Adipose tissue (tissue), 3 donors: Measurements from ENCODE around the gene RNF5. TPM values are rescaled to one million over a fixed set of nuclear protein-coding genes. Genes with fewer than 3 reads are reported as not detected.
"Not testable (repeated sequence)": the region's sequence is repeated elsewhere in the genome, so short reads cannot be mapped to it uniquely, and the experiment has no call there.

ENCODE experiments used
- H3K27ac ChIP-seq: one replicate; pipeline ENCODE4 v1.5.1; 2013; ENCODE audit warnings: low read depth, low read length
- WGBS, 3 donors: extraction: QIAGEN DNeasy Blood & Tissue Kit; methylation state at CpG; one replicate each; pipeline ENCODE4 v1.1.7; 2013; 5-methylcytosine and 5-hydroxymethylcytosine counted together
- polyA plus RNA-seq, 3 donors: library from polyadenylated mRNA; stranded (reverse); fragments of 200-250 nt; gene quantifications; one replicate each; pipeline ENCODE4 v1.2.3, GENCODE V29; 2013
- donor health status: healthy with polysubstance abuse.
- donor health status: Bipolar disorder and iron deficiency.
- donor health status: healthy.

The RNF5 gene, protein sequence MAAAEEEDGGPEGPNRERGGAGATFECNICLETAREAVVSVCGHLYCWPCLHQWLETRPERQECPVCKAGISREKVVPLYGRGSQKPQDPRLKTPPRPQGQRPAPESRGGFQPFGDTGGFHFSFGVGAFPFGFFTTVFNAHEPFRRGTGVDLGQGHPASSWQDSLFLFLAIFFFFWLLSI
- polyA plus RNA-seq: 10 to 100 TPM; 37.7 to 82.3 (median 49.6) TPM

DNA sequence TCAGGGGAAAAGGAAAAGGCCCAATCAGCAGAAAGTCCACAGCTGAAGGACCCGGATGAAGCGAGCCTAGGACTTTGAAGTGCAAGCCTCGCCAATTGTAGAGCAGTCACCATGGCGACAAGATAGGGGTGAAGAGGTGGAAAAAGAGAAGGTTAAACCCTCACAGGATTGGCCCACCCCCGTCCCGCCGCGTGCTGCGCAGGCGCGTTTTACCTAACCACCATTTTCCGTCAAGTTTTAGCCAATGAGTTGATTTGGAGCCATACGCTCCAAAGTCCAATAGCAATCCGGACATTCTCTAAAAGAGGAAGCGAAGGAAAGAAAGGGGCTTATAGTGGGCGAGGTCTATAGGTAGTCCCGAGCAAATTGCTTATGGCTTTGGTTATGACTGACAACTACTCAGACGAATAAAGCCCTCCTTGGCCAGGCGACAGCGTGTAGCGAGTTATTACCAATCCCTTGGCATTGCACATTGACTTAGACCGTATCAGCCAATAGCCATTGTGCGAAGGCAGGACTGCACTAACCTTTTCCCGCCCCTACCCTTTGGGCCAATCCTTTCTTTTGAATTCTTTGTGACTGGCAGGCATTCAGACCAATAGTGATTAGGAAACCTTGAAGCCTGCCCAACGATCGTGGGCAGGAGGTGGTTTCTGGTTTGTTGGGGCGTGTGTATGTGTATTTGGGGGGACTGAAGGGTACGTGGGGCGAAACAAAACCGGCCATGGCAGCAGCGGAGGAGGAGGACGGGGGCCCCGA lies at the start of gene RNF5:
RNF5 (plus strand) TSS at position 618 of the 759 bp plus-strand sequence; CDS start at position 725, 107 bp downstream.
- 0 to 1% (median 0%) methylated on average over 33 of the region's 33 CpGs for WGBS, 3 donors
- H3K27ac ChIP-seq: peak within 1 kb of the TSS; percentile 51

DNA sequence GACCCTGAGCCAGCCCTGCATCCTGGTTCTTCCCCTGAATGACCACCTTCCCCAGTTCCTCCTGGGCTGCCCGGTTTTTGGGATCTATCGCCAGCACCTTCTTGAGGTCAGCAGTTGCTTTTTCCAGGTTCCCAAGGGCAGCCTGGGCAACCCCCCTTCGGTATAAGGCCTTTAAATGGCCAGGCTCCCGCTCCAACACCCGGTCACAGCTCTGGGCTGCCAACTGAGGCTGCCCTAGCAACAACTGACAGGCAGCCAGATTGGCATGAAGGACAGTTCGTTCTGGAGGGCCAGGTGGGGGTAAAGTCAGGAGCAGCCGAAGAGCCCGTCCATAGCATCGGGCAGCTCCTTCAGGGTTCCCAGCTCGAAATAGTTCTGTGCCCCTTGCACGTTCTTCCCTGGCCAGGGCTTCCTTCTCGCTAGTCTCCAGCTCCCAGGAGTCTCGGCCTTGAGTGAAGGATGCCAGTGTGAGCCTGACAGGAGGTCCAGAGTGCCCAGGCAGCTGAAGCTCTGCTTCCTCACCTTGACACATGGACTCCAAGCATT lies 49.4 kb upstream of the RNF5 start:
- WGBS, 3 donors: 73 to 86% (median 85%) methylated on average over 13 of the region's 13 CpGs
- H3K27ac ChIP-seq: no peak overlapping the region

DNA sequence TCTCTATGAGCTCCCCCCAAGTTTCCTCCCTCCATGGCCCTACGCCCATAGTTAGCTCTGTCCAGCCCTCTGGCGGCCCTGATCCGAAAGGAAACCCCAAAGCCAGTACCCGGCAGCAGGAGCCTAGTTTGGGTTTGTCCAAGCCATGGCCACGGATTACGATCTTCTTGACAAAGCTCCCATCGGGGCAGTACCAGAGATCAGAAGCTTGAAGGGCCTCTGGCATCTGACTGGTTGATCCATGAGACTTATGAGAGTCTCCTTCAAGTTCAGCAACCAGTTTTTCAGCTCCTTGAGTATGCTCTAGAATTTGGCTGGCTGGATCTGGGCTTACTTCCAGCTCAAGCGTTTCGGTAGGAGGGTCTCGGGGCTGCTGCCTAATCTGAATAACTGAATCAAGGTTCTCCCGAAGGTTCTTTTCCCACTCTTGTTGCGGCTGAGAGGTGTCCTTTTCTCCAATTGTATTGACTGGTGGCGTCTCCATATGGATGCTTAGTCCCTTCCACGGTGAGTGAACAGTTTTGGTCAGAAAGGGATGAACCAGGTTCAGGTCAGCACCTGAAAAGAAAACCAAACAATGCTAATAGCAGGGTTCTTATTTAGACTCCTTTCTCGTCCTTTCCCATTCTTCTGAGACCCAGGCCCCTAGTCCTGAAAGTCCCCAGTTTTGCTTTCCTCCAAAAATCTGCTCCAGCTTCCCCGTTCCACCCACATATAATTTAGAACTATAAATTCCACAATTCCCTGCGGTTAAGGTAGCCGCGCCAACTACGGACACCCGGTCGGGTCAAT lies 48.7 kb upstream of the RNF5 start:
- peak overlapping the region; percentile 19 for H3K27ac ChIP-seq
- WGBS, 3 donors: 26 to 34% (median 32%) methylated on average over 22 of the region's 22 CpGs

DNA sequence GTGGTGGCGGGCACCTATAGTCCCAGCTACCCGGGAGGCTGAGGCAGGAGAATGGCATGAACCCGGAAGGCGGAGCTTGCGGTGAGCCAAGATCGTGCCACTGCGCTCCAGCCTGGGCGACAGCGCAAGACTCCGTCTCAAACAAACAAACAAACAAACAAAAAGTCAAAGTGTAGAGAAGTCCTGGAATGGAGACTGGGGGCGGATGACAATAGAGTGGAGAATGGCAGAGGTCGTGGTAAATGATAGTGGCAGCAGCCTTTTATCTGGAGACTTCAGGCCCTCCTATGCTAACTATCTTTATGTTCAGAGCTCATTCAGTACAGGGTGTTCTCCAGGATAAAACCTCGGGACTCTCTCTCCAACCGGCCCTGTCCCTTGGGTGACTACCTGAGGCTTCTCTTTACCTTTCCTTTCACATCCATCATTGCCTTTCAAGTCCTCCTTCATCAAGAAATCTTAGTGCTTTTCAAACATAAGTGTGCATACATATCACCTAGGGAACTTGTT lies 46.7 kb upstream of the RNF5 start:
- H3K27ac ChIP-seq: no peak overlapping the region
- WGBS, 3 donors: 81 to 93% (median 92%) methylated on average over 14 of the region's 14 CpGs

DNA sequence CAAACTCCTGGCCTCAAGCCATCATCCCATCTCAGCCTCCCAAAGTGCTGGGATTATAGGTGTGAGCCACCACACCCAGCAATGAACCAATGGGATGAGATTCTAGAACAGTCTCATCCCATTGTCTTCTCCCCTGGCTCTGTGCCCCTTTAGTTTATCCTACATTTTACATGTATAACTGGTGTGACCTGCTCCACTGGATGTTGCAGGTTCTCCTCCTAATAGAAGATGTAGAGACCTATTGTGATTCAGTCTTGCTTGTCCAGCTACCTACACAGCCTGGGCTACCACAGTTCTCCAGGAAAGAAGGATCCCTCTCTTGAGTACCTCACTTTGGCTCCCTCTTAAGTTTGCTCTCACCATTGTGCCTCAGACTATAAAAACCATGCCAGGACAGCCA lies 46.1 kb upstream of the RNF5 start:
- no peak overlapping the region for H3K27ac ChIP-seq

DNA sequence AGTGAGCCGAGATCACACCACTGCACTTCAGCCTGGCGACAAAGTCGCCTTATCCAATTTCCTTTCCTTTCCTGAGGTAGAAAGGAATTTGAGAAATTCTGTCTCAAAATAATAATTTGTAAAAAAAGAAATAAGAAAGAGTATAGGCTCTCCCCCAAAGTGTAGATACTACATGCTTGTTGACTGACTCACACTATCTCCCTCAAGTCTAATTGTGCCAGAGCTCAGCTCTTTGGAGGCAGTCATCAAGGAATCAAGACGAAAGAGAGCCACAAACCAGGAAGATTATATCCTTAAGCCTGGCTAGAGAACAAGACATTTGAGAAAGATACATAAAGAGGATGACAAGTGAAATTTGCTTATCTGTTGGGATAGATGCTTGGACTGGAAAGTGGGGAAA lies 44.4 kb upstream of the RNF5 start:
- WGBS, 3 donors: 77 to 82% (median 81%) methylated on average over 4 of the region's 4 CpGs
- H3K27ac ChIP-seq: no peak overlapping the region

DNA sequence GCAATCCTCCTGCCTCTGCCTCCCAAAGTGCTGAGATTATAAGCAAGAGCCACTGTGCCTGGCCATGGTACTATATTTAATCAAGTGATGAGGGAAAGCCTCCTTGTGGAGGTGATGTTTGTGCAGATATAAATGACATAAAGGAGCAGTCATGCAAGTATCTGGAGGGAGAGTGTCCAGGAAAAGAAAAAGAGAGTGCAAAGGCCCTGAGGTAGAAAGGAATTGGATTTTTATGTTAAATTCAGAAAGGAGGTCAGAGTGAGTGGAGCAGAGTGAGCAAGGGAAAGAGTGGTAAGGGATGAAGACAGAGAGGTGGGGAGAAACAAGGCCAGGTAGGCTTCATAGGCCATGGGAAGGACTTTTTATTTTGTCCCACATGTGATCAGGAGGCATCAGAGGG lies 40.8 kb upstream of the RNF5 start:
- no peak overlapping the region for H3K27ac ChIP-seq

DNA sequence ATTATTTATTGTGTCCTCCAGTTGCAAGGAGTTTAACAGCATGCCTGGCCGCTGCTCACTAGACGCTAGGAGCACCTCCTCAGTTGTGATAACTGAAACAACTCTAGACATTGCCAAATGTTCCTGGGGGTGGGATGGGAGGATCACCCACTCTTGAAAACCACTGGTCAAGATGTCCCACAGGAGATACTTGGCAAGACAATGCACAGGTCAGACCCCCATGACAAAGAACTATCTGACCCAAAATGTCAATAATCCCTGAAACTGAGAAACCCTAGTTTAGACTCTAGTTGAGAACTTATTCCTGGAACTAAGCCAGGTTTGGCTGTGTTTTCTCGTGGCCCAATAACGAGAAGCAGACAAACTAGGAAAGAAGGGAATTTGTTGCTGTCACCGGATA lies 38.6 kb upstream of the RNF5 start:
- no peak overlapping the region for H3K27ac ChIP-seq
- 66 to 73% (median 67%) methylated on average over 5 of the region's 5 CpGs for WGBS, 3 donors

DNA sequence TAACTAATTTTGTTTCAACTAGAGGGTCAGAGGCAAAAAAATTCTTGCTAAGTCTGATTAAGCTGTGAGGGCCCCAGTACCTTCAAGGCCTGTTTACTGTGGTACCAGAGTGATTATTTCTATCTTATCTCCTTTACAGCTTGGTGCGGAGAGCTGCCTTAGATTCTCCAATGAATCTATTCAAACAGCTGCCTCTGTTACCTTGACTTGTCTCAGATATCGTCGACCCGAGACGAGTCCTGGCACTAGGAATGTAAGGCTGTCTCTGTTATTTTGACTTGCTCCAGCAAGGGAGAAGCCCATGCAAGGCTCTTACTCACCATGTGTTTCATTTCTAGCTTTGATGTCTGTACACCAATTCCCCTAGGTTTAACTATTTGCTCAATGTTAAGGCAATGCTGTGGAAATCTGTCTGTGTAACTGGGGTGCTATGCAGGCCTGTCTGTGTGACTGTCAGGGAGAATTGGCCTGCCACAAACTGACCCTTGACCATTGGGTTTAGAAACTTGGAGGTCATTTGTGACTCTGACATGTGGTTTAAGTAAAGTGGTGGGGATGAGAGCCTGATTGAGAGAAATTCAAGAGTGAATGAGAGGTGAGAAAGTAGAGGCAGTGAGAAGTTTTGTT lies 37.7 kb upstream of the RNF5 start:
- WGBS, 3 donors: 32 to 68% (median 66%) methylated on average over 5 of the region's 5 CpGs
- no peak overlapping the region for H3K27ac ChIP-seq

DNA sequence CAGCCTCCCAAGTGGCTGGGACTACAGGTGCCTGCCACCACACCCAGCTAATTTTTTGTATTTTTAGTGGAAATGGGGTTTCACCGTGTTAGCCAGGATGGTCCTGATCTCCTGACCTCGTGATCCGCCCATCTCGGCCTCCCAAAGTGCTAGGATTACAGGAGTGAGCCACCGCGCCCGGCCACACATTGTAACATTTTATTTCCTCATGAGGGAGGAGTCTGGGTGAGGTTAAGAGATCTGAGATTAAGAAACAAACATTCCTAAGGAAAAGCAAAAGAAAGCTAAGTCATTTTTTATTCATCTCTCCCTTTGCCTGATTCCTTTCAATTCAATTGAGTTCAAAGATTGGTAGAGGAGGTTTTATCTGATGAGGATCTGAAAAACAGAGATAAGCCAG lies 34.0 kb upstream of the RNF5 start:
- not testable (repeated sequence) for H3K27ac ChIP-seq
- 74 to 86% (median 74%) methylated on average over 7 of the region's 7 CpGs for WGBS, 3 donors

DNA sequence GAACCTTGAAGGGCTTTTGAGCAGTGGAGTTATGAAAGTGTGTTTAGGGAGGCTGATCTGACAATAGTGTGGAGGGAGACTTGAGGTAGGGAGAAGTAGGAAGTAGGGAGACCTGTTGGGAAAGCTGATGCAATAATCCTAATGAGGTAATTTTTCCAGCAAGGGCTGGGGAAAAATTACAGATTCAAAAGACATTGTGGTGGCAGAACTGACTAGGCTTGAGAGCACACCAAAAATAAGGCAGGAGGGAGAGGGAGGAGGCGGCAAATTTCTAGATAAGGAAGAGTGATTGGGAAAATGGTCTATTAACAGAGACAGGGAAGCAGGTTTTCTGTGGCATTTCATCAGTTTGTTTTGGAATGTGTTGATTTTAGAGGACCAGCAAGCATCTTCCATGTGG lies 31.9 kb upstream of the RNF5 start:
- WGBS, 3 donors: 77 to 94% (median 85%) methylated on average over 1 of the region's 1 CpG
- H3K27ac ChIP-seq: no peak overlapping the region

DNA sequence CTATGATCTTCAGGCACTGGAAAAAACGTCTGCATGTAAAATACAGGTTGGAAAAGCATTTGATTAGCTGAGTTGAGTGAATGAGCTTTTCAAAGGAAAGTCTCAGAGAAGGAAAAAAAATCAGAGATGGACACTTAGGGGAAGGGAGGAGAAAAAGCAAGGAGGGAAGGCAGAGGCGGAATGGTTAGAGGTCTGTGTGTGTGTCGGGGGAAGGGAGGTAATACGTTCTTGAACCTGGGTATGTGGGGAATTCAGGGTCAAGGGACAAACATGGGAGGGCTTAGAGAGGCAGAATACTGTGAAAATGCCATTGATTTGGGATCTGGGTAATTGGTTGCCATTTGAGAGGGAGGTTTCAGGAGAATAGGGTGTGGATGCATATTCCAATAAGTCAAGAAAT lies 31.5 kb upstream of the RNF5 start:
- no peak overlapping the region for H3K27ac ChIP-seq
- WGBS, 3 donors: 40 to 60% (median 49%) methylated on average over 4 of the region's 4 CpGs

DNA sequence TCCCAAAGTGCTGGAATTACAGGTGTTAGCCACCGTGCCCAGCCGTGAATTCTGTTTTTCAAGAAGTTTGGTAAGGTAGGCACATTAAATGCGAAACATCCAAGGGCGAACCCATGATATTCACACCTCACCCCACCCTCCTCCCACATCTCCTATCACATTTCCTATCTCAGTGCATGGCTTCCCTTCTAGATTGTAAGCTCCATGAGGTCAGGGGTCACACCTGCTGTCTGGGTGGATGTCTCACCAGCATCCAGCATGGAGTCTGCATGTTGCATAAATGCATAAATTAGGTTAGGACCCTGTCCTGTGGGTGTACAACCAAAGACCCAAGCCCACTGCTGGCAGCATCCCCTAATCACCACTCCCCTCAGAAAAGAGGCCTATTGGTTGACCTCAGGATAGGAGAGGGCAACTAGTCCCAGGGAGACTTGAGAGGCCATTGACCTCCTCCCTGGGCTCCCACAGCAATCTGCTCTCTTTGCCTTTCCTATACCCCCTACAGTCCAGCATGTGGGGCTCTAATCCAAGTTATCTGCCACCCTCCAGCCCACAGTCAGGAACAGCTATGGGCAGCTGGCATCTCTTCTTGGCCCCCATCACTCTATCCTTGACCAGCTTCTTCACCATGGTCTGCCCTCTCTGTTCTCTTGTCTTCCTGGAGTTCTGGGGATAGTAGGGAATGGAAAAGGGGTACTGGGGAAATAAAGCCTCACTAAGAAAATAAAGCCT lies 30.6 kb upstream of the RNF5 start:
- H3K27ac ChIP-seq: no peak overlapping the region
- 82 to 95% (median 93%) methylated on average over 4 of the region's 4 CpGs for WGBS, 3 donors

DNA sequence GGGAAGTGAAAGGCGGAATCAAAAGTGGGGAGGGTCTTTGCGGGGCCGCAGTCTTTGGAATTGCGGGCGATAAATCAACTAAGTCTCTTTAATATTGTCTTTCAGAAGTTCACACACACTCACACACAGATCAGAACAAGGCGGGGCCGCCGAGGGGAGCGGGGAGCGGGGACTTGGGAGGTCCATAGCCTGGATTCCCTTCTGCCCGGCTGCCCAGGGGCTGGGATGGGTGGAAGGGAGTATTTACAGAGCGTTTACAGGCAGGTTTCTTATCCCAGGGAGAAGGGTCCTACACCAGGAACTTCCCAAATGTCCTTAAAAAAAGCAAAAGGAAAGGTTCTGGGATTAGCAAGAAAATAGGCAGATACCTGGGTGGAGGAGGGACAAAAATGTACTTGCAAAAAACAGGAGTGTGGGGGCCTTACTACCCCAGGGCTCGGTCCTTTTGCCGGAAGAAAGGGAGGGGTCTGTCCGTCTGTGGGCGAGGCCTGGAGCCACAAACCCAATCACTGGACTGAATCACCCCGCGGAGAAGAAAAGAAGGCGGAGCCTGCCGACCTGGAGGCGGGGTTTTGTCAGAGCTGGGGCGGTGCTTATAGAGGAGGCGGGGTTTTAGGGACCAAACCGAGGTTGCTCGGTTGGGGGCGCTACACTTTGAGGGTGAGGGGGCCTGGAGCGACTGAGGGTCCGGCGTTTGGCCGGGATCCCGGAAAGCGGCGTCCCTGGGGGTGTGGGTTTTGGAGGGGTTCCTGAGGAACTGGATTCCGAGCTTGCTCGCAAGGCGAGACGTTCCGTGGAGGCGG lies 29.7 kb upstream of the RNF5 start:
- 13 to 30% (median 25%) methylated on average over 39 of the region's 39 CpGs for WGBS, 3 donors
- H3K27ac ChIP-seq: no peak overlapping the region

DNA sequence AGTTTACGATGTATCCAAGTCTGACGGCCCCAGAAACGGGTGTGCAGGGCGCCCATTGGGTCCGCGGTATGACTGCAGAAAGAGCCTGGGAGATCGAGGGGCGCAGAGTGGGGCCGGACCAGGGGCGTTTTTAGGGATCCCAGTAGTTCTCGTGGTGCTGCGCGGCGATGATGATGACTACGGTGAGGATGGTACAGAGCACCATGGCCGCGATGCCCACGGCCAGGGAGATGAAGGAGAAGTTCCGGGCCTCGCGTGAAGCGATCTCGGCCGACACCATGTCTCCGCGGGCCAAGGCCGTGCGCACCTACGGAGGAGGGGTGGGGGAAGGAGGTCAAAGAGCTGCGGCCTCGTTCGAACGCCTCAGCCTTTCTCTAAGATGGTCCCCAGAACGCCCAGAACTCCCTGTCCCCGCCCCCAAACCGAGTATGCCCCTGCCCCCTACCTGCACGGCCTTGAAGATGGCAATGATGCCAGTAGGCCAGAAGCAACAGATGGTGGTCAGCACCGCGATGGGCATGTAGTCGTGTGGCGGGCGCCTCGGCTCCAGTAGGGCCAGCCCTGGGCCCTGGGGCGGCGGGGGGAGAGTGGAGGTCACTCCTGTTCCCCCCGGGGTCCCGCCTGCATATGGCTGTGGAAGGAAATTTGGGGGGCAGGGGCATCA lies 29.0 kb upstream of the RNF5 start:
- 33 to 55% (median 51%) methylated on average over 47 of the region's 47 CpGs for WGBS, 3 donors
- H3K27ac ChIP-seq: no peak overlapping the region

DNA sequence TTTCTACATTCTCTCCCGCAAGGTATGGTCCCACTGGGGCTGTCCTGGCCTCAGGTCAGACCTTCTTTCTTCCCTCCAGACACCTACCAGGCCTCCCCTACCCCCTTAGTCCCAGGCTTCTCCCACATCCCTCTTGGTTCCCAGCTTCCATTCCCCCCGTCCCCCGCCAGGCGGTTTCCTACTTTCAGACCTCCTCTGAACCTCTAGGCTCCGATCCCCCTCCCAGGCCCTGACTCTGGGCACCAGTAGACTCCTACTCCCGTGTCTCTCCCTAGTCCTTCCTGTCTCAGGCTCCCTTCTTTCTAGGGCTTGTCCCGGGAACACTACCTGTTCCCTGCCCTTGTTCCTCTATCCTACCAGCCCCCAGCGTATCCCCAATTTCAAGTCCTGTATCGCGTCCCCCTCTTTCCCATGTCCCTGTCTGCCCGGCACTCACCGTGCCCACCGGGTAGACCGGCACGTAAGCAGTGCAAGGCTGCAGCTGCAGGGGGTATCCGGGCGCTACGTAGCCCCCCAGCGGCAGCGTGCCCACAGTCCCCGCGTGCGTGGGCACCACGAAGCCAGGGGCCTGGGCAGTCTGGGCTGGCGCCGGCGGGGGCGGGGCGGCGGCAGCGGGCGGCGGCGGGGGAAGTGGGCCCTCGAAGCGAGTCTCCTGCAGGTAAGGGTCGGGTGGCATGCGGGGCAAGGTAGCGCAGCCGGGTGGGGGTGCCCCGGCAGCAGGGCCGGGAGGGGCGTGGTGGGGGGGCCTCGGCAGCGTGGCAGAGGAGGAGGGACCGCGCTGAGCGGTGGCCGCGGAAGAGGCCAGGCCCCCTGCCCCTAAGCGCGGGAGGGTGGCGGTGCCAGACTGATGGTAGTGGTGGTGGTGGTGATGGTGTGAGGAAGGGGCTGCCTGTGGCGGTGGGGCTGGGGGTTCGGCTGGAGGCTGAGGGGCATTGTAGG lies 28.0 kb upstream of the RNF5 start:
- H3K27ac ChIP-seq: no peak overlapping the region
- 42 to 57% (median 54%) methylated on average over 46 to 55 of the region's 55 CpGs for WGBS, 3 donors
